A673 (cell line): ENCODE data around the gene MAGEB3. TPM values are rescaled to one million over a fixed set of nuclear protein-coding genes. Genes with fewer than 3 reads are reported as not detected.

Source experiments
- Bru-seq: library from RNA; stranded (reverse); fragments of 400-500 nt; gene quantifications from one replicate; lab custom pipeline; 2021; lab: Mats Ljungman, UMichigan
- BruChase-seq, 2 experiments: library from RNA; stranded (reverse); fragments of 400-500 nt; gene quantifications; one replicate each; lab custom pipeline; 2021; lab: Mats Ljungman, UMichigan
- BruUV-seq: library from RNA; stranded (reverse); fragments of 400-500 nt; replicated peaks from 2 replicates; lab custom pipeline; 2021; lab: Mats Ljungman, UMichigan
- CTCF ChIA-PET: fragments of 300-600 bp; sonication (Branson Sonifier 250); formaldehyde crosslinking; loops from one replicate; lab custom pipeline; 2022; ENCODE audit warnings: antibody characterized with exemption; lab: Charles Lee
- POLR2A ChIA-PET: fragments of 300-600 bp; sonication (Branson Sonifier 250); formaldehyde crosslinking; loops from one replicate; lab custom pipeline; 2022; ENCODE audit warnings: antibody characterized with exemption; ENCODE audit not compliant: low non-redundant PET; lab: Charles Lee
- DNase-seq: peaks from one replicate; pipeline ENCODE4 v3.0.0-alpha.2; 2015; ENCODE audit warnings: low spot score
- H3K27ac ChIP-seq: fragments of 200-600 bp; sonication (generic); 2 replicates; pipeline ENCODE4 v1.5.1; 2016; ENCODE audit warnings: mixed run types, low read depth, mild to moderate bottlenecking, mixed read lengths, antibody characterized with exemption, low read length; ENCODE audit not compliant: poor library complexity, severe bottlenecking
- H3K27me3 ChIP-seq: fragments of 200-600 bp; sonication (generic); replicated peaks from 2 replicates; pipeline ENCODE4 v1.6.1; 2017; ENCODE audit warnings: mixed run types, low read depth, mild to moderate bottlenecking, mixed read lengths, antibody characterized with exemption, low read length; ENCODE audit not compliant: insufficient read depth, poor library complexity
- H3K36me3 ChIP-seq: fragments of 200-600 bp; sonication (generic); 2 replicates; pipeline ENCODE4 v1.6.1; 2016; ENCODE audit warnings: mixed run types, mild to moderate bottlenecking, mixed read lengths, antibody characterized with exemption, low read length; ENCODE audit not compliant: insufficient read depth, poor library complexity, severe bottlenecking
- H3K4me1 ChIP-seq: fragments of 200-600 bp; sonication (generic); 2 replicates; pipeline ENCODE4 v1.6.1; 2017; ENCODE audit warnings: mixed run types, mild to moderate bottlenecking, mixed read lengths, antibody characterized with exemption, low read length; ENCODE audit not compliant: insufficient read depth, poor library complexity, severe bottlenecking
- H3K4me3 ChIP-seq: fragments of 200-600 bp; sonication (generic); 2 replicates; pipeline ENCODE4 v1.5.1; 2016; ENCODE audit warnings: low read depth, mixed run types, mild to moderate bottlenecking, mixed read lengths, low read length; ENCODE audit not compliant: poor library complexity, severe bottlenecking
- H3K9me3 ChIP-seq: fragments of 200-600 bp; sonication (generic); 2 replicates; pipeline ENCODE4 v1.6.1; 2016; ENCODE audit warnings: mixed run types, low read depth, mild to moderate bottlenecking, mixed read lengths, antibody characterized with exemption, low read length; ENCODE audit not compliant: poor library complexity, severe bottlenecking
- EZH2 ChIP-seq: fragments of 200-600 bp; sonication (generic); IDR thresholded peaks from 2 replicates; pipeline ENCODE4 v1.6.1; 2017; ENCODE audit warnings: borderline replicate concordance, low read depth, mild to moderate bottlenecking, mixed read lengths, antibody characterized with exemption, low read length; ENCODE audit not compliant: poor library complexity, severe bottlenecking
- intact Hi-C: fragments of 100-400 bp; cut with micrococcal nuclease; formaldehyde crosslinking; loops from one replicate; pipeline ENCODE4 v1.10.0; 2022; ENCODE audit not compliant: unreplicated experiment
- long read RNA-seq: library from polyadenylated mRNA; stranded (forward); transcript quantifications from one replicate; pipeline ENCODE4 v2.0.0, GENCODE V29; 2022
- total RNA-seq: library from RNA; stranded (reverse); gene quantifications from 2 replicates; pipeline ENCODE4 v1.2.3, GENCODE V29; 2021
- TF ChIP-seq, protein P1 (sequence below): fragments of 300-800, 200-600 bp; sonication (generic); conservative IDR thresholded peaks from 2 replicates; pipeline ENCODE4 v1.5.1; 2017; ENCODE audit warnings: low read depth, mild to moderate bottlenecking, antibody characterized with exemption, low read length, moderate library complexity, mixed read lengths

MAGEB3 gene, protein sequence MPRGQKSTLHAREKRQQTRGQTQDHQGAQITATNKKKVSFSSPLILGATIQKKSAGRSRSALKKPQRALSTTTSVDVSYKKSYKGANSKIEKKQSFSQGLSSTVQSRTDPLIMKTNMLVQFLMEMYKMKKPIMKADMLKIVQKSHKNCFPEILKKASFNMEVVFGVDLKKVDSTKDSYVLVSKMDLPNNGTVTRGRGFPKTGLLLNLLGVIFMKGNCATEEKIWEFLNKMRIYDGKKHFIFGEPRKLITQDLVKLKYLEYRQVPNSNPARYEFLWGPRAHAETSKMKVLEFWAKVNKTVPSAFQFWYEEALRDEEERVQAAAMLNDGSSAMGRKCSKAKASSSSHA
- total RNA-seq (not detected in 2 replicates), Bru-seq, nascent RNA (not detected), BruChase-seq, experiment 1, labeled RNA remaining after a 2-hour chase (not detected), BruChase-seq, experiment 2, labeled RNA remaining after a 6-hour chase (not detected)
- long read RNA-seq = 0 reads

DNA sequence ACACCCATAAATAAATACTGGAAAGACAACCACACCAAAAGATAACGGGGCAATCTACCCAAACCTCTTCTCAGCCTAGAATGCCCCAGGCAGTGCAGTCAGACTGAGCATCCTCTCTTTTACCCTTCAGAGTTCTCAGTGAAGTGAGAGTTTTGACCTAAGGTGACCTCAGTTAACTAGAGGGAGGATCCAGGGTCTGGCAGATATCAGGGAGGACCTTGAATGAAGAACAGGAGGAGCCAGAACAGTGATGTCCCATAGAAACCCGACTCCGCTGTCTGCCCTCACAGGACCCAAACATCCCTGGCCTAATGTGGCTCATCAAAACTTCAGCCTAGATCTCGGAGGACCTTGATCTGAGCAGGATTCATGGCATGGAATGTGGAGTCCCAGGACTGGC lies at the start of gene MAGEB3:
MAGEB3 (plus strand) TSS at position 263 of the 400 bp plus-strand sequence. CDS start 5,268 bp downstream, outside the sequence.
- H3K36me3 ChIP-seq = no peaks in the 10 kb centered on the region
- intact Hi-C loops = no loop called here

DNA sequence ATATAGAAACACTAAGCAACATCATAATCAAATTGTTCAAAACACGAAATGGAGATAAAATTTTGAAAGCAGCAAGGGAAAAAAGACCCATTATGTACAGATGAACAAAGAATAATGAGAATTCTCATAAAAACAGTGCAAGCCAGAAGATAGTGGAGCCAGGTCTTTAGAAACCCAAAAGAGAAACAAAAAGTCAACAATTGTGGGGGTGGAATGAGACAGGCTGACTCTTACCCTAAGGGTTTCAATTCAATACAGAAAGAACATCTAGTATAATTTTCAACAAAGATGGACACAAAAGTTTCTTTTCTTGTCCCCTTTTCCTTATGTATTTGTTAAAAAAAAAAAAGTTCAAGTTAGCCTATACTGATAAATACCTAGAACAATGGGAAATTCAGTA lies 49.1 kb upstream of the MAGEB3 start:
- DNase-seq = no peak
- H3K36me3 ChIP-seq = no peaks in the 10 kb centered on the region
- TF ChIP-seq EZH2 = no peak
- TF ChIP-seq, protein P1, sequence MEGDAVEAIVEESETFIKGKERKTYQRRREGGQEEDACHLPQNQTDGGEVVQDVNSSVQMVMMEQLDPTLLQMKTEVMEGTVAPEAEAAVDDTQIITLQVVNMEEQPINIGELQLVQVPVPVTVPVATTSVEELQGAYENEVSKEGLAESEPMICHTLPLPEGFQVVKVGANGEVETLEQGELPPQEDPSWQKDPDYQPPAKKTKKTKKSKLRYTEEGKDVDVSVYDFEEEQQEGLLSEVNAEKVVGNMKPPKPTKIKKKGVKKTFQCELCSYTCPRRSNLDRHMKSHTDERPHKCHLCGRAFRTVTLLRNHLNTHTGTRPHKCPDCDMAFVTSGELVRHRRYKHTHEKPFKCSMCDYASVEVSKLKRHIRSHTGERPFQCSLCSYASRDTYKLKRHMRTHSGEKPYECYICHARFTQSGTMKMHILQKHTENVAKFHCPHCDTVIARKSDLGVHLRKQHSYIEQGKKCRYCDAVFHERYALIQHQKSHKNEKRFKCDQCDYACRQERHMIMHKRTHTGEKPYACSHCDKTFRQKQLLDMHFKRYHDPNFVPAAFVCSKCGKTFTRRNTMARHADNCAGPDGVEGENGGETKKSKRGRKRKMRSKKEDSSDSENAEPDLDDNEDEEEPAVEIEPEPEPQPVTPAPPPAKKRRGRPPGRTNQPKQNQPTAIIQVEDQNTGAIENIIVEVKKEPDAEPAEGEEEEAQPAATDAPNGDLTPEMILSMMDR = no peak
- BruUV-seq = no TSS peak
- ChIA-PET CTCF (no interaction called here), POLR2A (no interaction called here)
- H3K27me3 ChIP-seq = no peaks in the 10 kb centered on the region
- no peak overlapping the region for H3K4me3 ChIP-seq
- H3K9me3 ChIP-seq = no peaks in the 10 kb centered on the region
- no peak overlapping the region for H3K27ac ChIP-seq
- intact Hi-C loops = loop anchor here (10.0 kb wide), 1 partner anchor 237 kb away; no protein-coding TSS in a partner anchor
- H3K4me1 ChIP-seq = no peaks in the 10 kb centered on the region

More for the DNA sequence above, at the start of gene MAGEB3:
- BruUV-seq = no TSS peak
- POLR2A ChIA-PET = no interaction called here
- TF ChIP-seq, protein P1 = no peak
- no peak for TF ChIP-seq EZH2
- CTCF ChIA-PET = no interaction called here
- no peaks in the 10 kb centered on the region for H3K9me3 ChIP-seq
- H3K4me3 ChIP-seq = no peak within 1 kb of the TSS
- no peaks in the 10 kb centered on the region for H3K27me3 ChIP-seq
- no peaks in the 10 kb centered on the region for H3K4me1 ChIP-seq
- no peak for DNase-seq
- no peak within 1 kb of the TSS for H3K27ac ChIP-seq

DNA sequence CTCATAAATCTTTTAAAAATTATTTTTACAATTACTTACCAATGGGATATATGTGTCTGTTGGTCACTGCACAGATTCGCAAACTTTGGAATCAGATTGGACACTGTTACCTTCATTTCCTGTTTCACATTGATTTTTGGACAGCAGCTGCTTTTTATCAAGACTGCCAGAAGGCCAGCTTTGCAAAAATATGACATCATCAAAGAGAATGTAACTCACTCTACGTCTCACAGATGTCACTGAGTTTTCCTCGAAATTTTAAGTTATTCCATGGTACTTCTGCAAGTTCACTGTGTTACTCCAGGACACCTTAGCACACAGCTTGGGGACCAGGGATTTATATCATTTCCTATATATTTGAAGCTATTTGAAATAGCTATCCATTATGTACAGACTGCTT lies 46.9 kb upstream of the MAGEB3 start:
- no peak for TF ChIP-seq EZH2
- TF ChIP-seq, protein P1 = no peak
- Histone ChIP-seq H3K4me3 (no peak overlapping the region), H3K27me3 (no peaks in the 10 kb centered on the region), H3K9me3 (no peaks in the 10 kb centered on the region), H3K27ac (no peak overlapping the region), H3K36me3 (no peaks in the 10 kb centered on the region), H3K4me1 (no peaks in the 10 kb centered on the region)
- POLR2A ChIA-PET = interaction anchor here (0.6 kb wide), 1 partner anchor 385 kb away, joined by 4 read pairs; no protein-coding TSS in a partner anchor
- DNase-seq = peak; percentile 20
- intact Hi-C loops = loop anchor here (10.0 kb wide), 1 partner anchor 239 kb away; no protein-coding TSS in a partner anchor
- BruUV-seq = no TSS peak
- CTCF ChIA-PET = interaction anchor here (1.6 kb wide), 1 partner anchor 13 kb away, joined by 3 read pairs; no protein-coding TSS in a partner anchor
